Globus pallidus (tissue), 1 donor: Measurements from ENCODE around the gene NCAPH2.
"Not testable (repeated sequence)": the region's sequence is repeated elsewhere in the genome, so short reads cannot be mapped to it uniquely, and the experiment has no call there.

ENCODE experiments used
- DNase-seq: peaks from one replicate; pipeline ENCODE4 v3.0.0-alpha.2; 2015; ENCODE audit warnings: low spot score

Gene NCAPH2

DNA sequence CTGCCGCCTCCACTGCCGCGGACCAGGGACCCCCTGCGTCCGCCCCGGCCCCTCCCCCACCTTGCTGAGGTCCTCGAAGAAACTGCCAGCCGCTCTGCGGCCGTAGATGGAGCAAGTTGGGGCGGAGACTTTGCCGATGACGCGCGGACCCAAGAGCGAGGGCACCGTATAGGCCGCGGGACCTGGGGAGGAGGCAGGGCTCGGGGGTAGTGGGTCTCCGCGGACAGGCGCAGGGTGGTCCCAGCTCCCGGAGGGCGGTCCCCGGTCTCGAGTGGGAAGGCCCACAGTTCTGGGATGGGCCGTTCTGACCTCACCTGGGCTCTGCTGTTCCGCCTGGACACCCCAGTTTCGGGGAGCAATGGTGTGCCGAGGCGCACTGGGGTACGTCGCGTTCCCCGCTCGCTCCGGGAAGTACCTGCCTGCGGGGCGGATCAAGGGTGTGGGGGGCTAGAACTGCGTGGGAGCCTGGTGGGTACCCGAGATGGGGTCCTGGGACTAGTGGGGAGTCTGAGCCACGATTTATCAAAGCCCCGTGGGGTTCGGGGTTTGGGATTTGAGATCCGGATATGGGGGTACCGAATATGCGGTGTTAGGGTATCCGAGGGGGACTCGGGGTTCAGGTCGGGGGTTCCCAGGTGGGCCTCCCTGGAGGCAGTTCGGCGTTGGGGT, 23.0 kb downstream of the NCAPH2 start:
- peak; percentile 43 for DNase-seq

DNA sequence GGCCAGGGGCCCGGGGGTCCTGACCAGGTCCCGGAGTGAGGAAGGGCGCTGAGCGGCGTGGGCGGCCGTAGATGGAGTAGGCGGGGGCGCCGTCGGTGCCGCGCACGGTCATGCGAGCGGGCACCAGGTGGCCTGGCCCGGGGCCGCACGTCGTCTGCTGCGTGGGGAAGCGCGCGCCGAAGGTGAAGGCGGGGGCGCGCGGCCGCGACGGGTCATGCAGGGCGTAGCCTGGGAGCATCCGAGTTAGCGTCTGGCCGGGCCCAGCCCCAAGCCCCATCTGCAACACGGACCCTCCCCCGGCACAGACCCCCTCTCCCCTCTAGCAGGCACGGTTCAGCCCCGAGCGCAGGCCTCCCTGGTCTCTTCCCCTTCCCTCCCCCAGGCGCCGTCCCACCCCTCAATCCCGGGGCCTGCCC, 23.5 kb downstream of the NCAPH2 start:
- no peak for DNase-seq

DNA sequence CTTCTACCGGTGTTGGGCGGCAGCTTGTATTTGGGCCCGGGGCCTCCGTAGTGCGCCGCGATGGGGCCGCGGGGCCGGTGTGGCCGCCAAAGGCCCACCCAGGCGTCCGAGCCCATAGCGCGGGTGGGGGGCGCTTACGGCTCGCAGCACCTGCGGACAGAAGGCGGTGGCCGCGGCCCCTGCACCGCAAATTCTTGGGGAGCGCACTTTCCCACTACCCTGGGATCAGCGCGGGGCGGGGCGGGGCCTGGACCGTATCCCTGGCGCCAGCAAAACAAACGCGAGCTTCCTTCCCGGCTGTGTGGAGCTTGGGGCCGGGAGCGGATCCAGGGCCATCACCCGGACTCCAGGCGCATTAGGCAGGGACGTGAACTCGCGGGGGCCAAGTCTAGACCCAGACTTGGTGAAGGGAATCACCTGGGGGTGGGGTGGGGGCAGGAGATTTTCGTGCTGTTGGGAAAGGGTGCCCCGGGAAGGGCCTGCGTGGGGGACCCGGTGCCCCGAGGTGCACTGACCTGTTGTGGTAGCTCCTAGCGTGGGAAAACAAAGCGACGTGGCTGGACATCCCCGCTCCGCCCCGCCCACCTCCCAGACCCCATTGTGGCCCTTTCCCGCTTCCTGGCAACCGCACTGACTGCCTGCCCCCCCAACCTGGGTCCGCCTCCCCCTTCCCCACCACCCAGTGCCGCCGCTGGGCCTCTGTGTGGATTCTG, 24.1 kb downstream of the NCAPH2 start:
- DNase-seq, result no peak

DNA sequence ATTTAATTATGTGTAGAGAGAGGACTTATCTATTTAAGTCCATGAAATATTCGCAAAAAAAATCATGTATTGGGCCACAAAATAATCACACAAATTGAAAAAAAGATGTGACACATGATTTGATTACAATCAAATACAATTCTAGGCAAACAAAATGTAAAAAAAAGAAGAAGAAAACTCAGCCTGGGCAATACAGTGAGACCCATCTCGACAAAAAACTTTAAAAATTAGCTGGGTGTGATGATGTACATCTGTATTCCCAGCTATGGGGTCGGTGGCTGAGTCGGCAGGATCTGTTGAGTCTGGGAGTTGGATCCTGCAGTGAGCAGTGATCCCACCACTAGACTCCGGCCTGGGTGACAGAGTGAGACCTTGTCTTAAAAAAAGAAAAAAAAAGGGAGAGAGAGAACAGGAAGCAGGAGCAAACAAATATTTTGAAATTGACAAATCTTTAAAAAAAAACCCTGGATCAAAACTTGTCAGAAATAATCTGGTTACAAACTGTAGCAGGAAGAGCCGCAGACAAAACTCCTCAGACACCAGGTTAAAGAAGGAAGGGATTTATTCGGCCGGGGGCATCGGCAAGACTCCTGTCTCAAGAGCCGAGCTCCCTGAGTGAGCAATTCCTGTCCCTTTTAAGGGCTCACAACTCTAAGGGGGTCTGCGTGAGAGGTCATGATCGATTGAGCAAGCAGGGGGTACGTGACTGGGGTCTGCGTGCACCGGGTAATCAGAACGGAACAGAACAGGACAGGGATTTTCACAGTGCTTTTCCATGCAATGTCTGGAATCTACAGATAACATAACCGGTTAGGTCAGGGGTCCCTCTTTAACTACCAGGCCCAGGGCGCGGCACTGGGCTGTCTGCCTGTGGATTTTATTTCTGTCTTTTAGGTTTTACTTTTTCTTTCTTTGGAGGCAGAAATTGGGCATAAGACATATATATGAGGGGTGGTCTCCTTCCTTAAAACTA, 25.1 kb downstream of the NCAPH2 start:
- no peak for DNase-seq

DNA sequence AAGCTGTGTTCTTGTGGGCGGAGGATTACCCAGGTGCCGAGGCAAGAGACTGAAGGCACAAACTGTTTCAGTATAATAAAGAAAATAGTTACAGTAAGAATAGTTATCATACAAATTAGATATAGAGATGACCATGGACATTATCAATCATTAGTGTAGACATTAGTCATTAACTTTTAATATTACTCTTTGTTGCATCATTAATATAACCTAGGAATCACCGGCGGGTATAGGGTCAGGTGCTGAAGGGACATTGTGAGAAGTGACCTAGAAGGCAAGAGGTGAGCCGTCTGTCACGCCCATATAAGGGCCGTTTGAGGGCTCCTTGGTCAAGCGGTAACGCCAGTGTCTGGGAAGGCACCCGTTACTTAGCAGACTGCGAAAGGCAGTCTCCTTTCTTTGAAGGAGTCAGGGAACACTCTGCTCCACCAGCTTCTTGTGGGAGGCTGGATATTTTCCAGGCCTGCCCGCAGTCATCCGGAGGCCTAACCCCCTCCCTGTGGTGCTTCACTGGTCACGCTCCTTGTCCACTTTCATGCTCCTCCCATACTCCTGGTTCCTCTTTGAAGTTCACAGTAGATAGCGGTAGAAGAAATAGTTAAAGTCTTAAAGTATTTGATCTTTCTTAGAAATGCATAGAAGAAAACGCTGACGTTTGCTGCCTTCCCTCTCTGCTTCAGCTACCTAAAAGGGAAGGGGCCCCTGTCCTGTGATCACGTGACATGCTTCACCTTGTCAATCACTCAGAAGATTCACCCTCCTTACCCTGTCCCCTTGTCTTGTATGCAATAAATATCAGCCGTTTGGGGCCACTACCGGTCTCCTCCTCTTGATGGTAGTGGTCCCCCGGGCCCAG, 26.1 kb downstream of the NCAPH2 start:
- not testable (repeated sequence) for DNase-seq

DNA sequence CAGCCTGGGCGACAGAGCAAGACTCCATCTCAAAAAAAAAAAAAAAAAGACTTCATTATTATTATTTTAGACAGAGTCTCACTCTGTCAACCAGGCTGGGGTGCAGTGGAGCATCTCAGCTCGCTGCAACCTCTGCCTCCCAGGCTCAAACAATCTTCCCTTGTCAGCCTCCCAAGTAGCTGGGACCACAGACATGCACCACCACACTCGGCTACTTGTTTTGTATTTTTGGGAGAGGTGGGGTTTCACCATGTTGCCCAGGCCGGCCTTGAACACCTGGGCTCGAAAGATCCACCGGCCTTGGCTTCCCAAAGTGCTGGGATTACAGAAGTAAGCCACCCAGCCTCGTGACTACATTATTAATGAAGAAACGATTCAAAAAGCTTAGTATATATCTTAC, 27.1 kb downstream of the NCAPH2 start:
- no peak for DNase-seq

DNA sequence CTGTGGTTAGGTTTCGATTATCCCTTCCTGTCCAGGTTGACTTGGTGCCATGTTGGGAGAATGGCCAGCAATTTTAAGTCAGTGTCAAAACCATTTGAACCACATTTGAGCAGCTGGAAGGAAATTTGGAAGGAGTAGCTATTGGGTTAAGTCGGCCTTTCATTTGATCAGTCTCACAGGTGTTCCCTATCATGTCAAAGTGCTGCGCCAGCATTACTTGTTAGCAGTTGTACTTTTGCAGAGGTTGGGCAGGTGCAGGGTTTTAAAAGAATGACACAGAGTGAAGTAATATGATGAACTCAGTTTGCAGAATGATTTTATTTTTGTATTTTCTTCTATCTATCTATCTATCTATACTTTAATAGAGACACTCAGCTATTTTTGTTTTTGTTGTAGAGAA, 28.2 kb downstream of the NCAPH2 start:
- no peak for DNase-seq

DNA sequence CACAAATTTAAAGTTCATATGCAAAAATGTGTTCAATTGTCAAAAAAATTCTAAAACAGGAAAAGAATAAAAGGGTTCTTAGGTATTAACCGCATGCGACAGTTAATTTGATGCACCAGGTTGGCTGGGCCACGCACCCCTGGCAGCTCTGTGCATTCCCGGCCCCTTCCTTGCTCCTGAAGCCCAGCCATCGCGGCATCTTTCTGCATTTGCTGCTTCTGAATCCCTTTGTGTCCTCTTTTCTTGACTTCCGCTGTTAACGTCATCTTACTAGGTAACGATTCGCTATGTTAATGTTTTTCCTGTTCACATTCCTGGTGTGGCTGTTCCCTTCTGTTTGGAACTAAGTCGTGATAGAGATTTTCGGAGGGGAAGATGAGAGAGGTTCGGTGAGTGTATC, 29.7 kb downstream of the NCAPH2 start:
- no peak for DNase-seq

DNA sequence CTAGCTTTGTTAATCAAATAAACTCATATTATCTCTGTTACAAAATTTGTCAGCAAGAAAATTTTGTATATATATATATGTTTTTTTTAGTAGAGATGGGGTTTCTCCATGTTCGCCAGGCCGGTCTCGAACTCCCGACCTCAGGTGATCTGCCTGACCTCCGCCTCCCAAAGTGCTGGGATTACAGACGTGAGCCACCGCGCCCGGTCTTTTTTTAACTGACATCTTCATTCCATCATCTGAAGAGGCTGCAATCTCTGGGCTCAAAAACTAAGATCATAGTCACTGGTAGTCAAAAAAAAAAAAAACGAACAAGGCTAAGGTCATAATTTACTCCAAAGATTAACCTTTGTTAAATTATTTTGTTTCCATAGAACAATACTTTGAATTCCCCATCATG, 32.4 kb downstream of the NCAPH2 start:
- no peak for DNase-seq

DNA sequence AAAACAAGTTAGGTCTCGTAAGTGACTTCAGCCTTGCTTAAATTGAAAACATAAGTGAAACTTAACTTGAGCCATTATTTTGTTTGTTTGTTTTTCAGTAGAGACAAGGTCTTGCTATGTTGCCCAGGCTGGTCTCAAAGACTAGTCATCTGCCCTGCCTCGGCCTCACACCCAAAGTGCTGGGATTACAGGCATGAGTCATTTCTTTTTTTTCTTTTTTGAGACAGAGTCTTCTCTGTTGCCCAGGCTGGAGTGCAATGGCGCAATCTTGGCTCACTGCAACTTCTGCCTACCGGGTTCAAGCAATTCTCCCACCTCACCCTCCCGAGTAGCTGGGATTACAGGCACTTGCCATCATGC, 33.6 kb downstream of the NCAPH2 start:
- DNase-seq, result not testable (repeated sequence)

DNA sequence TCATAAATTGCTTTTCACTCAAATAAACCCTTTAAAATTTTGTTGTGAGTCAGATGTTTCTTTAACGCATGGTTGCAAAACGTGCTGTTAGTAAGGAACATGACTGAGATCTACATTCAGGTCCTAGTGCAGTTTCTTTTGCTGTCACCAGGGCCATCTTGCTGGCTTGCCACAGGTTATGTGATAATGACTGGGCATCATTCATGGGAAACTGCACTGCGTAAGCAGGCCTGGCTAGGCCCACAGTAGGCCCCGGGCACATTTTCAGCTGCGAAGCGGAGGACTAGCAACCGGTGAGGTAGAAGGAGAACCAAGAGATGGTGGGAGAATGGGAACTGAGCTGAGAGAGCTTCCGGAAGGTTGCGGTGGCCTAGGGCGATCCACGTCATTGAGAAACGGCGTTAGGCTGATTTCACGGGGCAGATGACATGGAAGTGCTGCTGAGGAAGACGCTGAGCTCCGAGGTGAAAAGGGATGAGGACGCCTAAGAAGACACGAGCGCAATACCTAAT, 34.4 kb downstream of the NCAPH2 start:
- no peak for DNase-seq

DNA sequence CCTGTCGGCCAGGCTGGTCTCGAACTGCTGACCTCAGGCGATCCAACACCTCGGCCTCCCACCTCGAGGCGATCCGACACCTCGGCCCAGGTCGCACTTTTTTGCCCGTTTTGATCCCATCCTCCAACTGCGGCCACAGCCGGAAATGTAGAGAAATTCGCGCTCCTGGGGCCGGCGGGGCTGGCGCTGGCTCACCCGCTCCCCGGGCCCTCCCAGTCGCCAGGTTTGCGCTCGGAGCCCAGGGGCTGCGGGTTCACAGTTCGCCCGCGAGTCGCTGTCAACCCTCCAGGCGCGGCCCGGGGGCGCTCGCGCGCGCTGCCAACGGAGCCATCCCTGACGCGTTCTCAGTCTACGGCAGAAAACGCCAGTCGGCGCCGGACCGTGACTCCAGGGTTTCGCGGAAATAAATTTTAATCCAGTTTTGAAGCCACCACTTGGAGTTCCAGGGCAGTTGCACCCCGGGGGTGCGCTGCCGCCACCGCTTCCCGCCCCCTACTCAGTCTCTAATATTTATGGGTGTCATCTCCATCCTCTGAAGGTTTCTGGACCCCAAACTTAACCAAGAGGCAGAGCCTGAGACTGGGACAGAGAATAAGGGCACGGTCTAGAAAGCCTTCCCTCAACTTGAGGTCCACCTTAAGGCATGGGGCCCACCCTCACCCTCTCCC, 36.2 kb downstream of the NCAPH2 start:
- no peak for DNase-seq

DNA sequence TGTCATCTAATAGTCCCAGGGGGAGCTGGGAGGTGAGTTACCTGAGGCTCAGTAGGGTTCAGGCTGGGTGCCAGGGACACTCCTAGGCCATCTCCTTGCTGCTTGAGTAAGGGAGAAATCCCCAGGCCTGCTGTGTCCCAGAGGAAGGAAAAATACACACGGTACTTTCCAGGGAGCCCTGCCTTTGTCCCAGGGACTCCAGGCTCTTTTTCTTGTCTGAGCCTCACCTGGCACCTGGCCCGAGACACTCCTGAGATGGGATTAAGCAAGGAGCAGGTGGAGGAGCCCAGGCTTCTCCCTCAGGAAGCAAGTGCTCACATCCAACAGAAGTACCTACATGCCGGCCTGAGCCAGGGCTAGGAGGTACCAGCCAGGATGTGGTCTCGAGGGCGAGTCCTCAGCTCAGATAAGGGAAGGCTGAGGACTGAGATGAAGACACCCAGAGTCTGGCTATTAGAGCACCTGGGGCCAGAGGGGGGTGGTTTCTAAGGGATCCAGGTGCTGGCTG, 36.8 kb downstream of the NCAPH2 start:
- no peak for DNase-seq

DNA sequence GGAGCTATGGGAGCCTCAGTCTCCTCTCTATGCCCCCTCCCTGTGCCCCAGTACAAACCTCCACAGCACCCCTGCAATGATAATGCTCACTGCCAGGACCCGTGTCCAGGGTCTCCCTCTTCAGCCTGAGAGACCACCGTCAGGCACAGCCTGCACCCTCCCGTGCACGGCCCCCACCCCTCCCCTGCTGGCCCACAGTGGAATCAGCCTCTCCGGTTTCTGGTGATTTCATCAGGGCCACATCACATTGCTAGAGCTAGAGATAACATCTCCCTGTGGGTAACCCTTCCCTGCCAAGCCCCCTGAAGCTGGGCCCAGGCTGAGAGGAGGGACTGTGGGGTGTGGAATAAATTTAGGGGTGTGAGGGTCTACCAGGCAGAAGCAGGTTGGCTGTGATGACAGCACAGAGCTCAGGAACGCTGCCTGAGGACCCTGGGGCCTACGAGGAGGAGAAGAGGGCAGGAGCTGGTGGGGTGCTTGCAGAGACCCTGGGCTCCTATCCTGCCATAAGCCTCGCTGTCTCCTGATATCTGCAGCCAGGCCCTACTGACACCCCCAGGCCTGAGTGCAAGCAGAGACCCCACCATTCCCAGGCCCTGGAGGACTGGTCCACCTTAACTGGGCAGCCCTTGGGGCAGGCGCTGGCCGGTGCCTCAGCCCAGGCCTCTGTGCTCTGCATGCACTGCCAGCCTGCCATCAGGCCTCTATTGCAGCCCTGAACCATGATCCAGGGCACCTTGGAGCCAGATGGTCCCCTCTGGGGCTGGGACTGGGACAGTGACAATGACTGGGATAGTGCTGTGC, 37.7 kb downstream of the NCAPH2 start, which contains the start of gene KLHDC7B:
TSS of gene KLHDC7B (plus strand) at position 378 of the 804 bp plus-strand sequence. CDS start at position 723, 345 bp downstream.
- no peak for DNase-seq

DNA sequence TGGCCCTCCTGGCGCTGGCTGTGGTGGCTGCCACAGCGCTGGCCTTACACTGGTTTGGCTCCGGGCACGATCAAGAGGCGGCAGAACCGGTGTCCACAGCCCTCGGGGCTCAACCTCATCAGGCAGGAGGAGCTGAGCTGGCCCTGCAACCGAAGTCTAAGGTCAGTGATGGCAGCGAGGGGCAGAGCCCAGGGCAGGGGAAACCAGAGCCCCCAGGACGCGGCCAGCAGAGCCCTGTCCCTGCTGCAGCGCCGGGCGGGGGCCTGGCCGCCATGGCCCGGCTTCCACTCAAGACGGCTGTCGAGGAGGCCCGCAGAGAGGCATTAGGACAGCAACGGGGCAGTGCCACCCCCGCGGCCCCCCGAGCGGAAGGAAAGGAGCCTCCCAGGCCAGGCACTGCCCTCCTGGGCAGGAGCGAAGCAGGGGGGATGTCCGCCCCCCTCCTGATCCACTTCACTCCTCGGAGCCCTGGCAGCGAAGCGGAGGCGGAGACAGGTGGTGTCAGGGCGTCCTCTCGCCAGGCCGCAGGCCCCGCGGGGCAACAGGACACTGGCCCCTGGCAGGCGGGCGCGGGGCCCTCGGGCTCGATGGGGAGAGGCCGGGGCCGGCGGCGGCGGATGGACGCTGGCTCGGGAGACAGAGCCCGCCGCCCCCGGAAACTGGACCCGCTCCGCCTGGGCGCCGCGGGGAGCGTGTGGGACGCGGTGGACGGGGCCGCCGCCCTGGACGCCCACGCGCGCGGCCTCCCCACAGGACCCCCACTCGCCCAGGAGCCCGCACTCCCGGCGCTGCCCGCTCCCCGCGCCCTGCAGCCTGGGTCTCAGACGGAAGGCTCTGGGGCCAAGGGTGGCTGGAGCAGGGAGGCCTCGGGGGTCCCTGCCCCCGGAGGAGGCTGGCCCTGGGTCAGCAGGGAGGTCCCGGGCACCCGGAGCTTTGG, 38.6 kb downstream of the NCAPH2 start:
- no peak for DNase-seq

DNA sequence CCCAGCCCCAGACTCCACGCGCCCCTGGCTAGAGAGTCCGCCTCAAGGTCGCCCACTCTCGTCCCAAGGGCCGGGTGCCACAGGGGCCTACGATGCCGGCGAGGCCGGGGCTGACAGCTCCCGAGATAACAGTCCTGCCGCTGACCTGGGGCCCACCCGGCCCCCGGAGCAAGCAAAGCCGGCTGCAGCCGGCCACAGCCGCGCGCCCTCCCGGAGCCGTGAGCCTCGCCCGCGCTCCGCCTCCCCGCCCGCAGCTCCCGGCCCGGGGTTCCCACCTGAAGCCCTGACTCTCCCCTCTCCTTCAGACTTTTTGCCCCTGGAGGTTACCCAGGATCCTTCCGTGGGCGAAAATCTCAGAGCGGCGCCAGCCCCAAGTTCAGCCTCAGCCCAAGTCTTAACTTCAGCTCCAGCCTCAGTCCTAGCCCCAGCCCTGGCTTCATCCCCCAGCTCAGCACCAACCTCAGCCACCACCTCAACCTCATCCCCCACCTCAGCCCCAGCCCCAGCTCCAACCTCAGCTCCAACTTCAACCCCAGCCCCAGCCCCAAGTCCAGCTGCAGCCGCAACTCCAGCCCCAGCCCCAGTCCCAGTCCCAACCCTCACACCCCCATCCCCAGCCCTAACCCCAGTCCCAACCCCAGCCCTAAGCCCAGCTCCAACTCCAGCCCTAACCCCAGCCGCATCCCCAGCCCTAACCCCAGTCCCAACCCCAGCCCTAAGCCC, 39.4 kb downstream of the NCAPH2 start:
- no peak for DNase-seq

DNA sequence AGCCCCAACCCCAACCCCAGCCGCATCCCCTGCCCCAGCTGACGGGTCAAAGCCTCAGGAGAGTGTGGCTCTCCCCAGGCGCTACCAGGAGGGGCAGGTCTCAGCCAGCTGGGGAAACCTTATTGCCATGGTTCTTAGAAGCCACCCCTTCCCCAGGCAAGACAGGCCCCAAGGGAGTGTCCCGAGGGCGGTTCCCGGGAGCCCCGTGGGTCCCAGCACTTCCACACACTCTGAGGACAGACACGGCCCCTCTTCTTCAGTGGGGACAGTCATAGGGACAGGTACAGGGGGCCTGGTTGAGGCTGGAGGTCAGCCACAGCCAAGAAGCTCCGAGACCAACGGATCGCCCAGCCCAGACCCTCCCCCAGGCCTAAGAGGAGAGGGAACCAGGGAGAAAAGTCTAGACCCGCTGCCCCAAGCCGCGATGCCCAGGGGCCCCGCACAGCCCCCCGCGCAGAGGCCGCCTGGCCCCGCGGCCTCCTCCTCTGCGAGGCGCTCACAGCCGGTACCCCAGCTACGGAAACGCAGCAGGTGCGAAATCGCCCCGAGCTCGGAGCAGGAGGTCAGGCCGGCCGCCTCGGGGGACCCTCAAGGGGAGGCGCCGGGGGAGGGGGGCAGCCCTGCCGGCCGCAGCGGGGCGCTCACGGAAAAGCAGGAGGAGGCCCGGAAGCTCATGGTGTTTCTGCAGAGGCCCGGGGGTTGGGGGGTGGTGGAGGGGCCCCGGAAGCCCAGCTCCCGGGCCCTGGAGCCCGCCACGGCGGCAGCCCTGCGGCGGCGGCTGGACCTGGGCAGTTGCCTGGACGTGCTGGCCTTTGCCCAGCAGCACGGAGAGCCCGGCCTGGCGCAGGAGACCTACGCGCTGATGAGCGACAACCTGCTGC, 40.3 kb downstream of the NCAPH2 start:
- DNase-seq, result no peak
